ENCODE measurements around the gene MRPS7. TPM values are rescaled to one million over a fixed set of nuclear protein-coding genes. Genes with fewer than 3 reads are reported as not detected.

Gene MRPS7
- total and polyA plus RNA-seq, 8 donors: 11.3 to 34.0 (median 20.0) TPM

- ATAC-seq (no peak), FAIRE-seq (no peak), DNase-seq (no peak)
- 91 to 93% methylated on average over 17 of the region's 17 CpGs for WGBS, 2 donors
- no peak overlapping the region for H3K4me3 ChIP-seq
- H3K9me3 ChIP-seq: no peaks in the 10 kb centered on the region
- H3K4me1 ChIP-seq: no peaks in the 10 kb centered on the region
- H3K27me3 ChIP-seq: no peaks in the 10 kb centered on the region
- H3K36me3 ChIP-seq: peaks cover 7 to 67% (median 35%) of the 10 kb centered on the region in 3 donors
- intact Hi-C loops (cut with DNase I): no loop called here
- TF ChIP-seq, protein P1, sequence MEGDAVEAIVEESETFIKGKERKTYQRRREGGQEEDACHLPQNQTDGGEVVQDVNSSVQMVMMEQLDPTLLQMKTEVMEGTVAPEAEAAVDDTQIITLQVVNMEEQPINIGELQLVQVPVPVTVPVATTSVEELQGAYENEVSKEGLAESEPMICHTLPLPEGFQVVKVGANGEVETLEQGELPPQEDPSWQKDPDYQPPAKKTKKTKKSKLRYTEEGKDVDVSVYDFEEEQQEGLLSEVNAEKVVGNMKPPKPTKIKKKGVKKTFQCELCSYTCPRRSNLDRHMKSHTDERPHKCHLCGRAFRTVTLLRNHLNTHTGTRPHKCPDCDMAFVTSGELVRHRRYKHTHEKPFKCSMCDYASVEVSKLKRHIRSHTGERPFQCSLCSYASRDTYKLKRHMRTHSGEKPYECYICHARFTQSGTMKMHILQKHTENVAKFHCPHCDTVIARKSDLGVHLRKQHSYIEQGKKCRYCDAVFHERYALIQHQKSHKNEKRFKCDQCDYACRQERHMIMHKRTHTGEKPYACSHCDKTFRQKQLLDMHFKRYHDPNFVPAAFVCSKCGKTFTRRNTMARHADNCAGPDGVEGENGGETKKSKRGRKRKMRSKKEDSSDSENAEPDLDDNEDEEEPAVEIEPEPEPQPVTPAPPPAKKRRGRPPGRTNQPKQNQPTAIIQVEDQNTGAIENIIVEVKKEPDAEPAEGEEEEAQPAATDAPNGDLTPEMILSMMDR (IDR thresholded peaks at IDR 0.05): no peak
- no peak overlapping the region for H3K27ac ChIP-seq
These were observed 19.1 kb upstream of the MRPS7 start for GRCh38 chr17:75242461-75243042.

DNA sequence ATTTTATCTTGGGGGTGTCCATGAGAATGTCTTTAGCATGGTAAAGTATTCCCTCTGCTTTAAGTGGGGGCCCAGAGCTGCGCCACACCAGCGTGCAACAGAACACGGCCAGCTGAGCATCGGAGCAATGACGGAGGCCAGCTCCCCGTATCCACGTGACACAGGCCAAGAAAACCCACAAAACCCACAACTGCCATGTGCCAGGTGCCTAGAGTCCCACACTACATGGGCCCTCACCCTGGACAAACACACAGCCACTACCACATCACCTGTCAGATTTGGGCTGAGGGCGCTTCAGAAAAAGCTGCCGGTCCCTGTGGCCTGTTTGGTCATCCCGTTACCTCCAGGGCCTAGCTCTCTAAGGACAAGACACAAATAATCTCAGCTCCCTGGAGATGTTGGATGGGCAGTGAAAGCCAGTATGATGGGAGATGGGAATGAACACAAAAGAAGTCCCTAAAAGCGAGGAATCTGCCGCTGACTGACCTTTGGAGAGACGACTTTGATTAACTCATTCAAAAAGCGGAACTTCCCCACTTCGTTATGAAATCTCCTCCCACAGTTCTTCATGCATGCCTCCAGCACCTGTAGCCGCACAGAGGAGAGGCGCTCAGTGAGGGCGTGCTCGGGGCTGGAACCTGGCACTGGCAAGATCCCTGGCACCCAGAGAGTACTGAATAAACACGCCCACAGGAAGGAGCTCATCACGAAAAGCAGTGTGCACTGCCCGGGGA is 17.4 kb upstream of the MRPS7 start:
- H3K27me3 ChIP-seq: no peaks in the 10 kb centered on the region
- WGBS, 2 donors: 89 to 90% methylated on average over 22 of the region's 22 CpGs
- no peak for FAIRE-seq
- no peak overlapping the region for H3K27ac ChIP-seq
- no peaks in the 10 kb centered on the region for H3K4me1 ChIP-seq
- TF ChIP-seq, protein P1 (IDR thresholded peaks at IDR 0.05): no peak
- H3K4me3 ChIP-seq: no peak overlapping the region
- peaks cover 7 to 57% (median 31%) of the 10 kb centered on the region in 3 donors for H3K36me3 ChIP-seq
- ATAC-seq: no peak
- DNase-seq: no peak
- intact Hi-C loops (cut with DNase I): no loop called here
- H3K9me3 ChIP-seq: no peaks in the 10 kb centered on the region

- H3K4me1 ChIP-seq: no peaks in the 10 kb centered on the region
- TF ChIP-seq, protein P1 (IDR thresholded peaks at IDR 0.05): no peak
- FAIRE-seq (no peak), DNase-seq (no peak), ATAC-seq (no peak)
- H3K36me3 ChIP-seq: peaks cover 7 to 56% (median 27%) of the 10 kb centered on the region in 3 donors
- no peak overlapping the region for H3K4me3 ChIP-seq
- intact Hi-C loops (cut with DNase I): no loop called here
- no peaks in the 10 kb centered on the region for H3K9me3 ChIP-seq
- 88 to 91% methylated on average over 6 of the region's 6 CpGs for WGBS, 2 donors
- H3K27me3 ChIP-seq: no peaks in the 10 kb centered on the region
- no peak overlapping the region for H3K27ac ChIP-seq
These were observed 16.7 kb upstream of the MRPS7 start for GRCh38 chr17:75245011-75245410.

DNA sequence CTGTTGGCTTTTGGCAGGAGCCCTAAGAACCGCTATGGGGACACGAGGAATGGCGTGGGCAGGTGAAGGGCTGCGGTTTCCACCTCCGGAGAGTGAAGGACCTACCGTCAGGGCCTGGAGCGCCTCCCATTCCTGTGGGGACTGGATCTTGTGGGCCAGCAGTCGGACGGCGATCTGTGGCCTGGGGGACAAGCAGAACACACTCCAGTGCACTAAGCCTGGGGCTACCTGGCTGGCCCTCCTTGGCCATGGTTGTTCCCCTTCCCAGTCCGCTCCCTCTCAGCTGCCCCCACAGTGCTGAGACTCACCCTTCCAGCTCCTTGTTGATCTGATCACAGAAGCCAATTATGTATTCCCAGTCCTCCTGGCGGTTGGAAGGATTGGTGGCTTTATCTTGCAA is 15.3 kb upstream of the MRPS7 start:
- H3K4me3 ChIP-seq: no peak overlapping the region
- peaks cover 7 to 46% (median 21%) of the 10 kb centered on the region in 3 donors for H3K36me3 ChIP-seq
- intact Hi-C loops (cut with DNase I): no loop called here
- H3K4me1 ChIP-seq: no peaks in the 10 kb centered on the region
- WGBS, 2 donors: 93 to 95% methylated on average over 12 of the region's 12 CpGs
- no peaks in the 10 kb centered on the region for H3K27me3 ChIP-seq
- no peak for ATAC-seq
- TF ChIP-seq, protein P1 (IDR thresholded peaks at IDR 0.05): no peak
- no peak for FAIRE-seq
- H3K27ac ChIP-seq: no peak overlapping the region
- no peak for DNase-seq
- no peaks in the 10 kb centered on the region for H3K9me3 ChIP-seq

- H3K36me3 ChIP-seq: peaks cover 2 to 17% (median 5%) of the 10 kb centered on the region in 3 donors
- no peak overlapping the region for H3K4me3 ChIP-seq
- no peaks in the 10 kb centered on the region for H3K27me3 ChIP-seq
- no peak for DNase-seq
- ATAC-seq: no peak
- intact Hi-C loops (cut with DNase I): no loop called here
- FAIRE-seq: no peak
- WGBS, 2 donors: 72 to 75% methylated on average over 4 of the region's 4 CpGs
- no peak overlapping the region for H3K27ac ChIP-seq
- H3K4me1 ChIP-seq: no peaks in the 10 kb centered on the region
- H3K9me3 ChIP-seq: no peaks in the 10 kb centered on the region
- TF ChIP-seq, protein P1 (IDR thresholded peaks at IDR 0.05): no peak
These were observed 12.1 kb upstream of the MRPS7 start for GRCh38 chr17:75249564-75249963.
